NT2/D1 (cell line): Measurements from ENCODE around the gene ACTC1.

Experiments
- SUZ12 ChIP-seq: IDR thresholded peaks from 2 replicates; pipeline ENCODE4 v1.6.1; 2011; ENCODE audit not compliant: insufficient read length, insufficient read depth; ENCODE audit errors: extremely low read depth
- YY1 ChIP-seq: IDR thresholded peaks from 2 replicates; pipeline ENCODE4 v1.6.1; 2011; ENCODE audit not compliant: insufficient read length, insufficient read depth
- ZNF274 ChIP-seq: IDR thresholded peaks from 2 replicates; pipeline ENCODE4 v1.6.1; 2011; ENCODE audit warnings: mild to moderate bottlenecking, low read depth, low read length

GRCh38 chr15:34773917-34774316, 21.4 kb downstream of the ACTC1 start:
- TF ChIP-seq ZNF274 (no peak), YY1 (no peak), SUZ12 (no peak)
